HCT116 (cell line): ENCODE results near the gene COQ8B. TPM values are rescaled to one million over a fixed set of nuclear protein-coding genes. Genes with fewer than 3 reads are reported as not detected.

Experiments used
- ATAC-seq: fragments of 200-7000 bp; cut with Tn5 transposase; 2 replicates; pipeline ENCODE4 v1.9.1; 2020; ENCODE audit warnings: mild to moderate bottlenecking, moderate library complexity
- BruUV-seq: library from RNA; stranded (reverse); fragments of 400-500 nt; replicated peaks from 2 replicates; lab custom pipeline; 2021; lab: Mats Ljungman, UMichigan
- CTCF ChIA-PET: fragments of 300-600 bp; sonication (Branson Sonifier 250); formaldehyde crosslinking; loops from one replicate; lab custom pipeline; 2021; ENCODE audit warnings: antibody characterized with exemption; lab: Charles Lee
- POLR2A ChIA-PET: fragments of 300-600, 350-600 bp; sonication (Branson Sonifier 250); formaldehyde crosslinking; loops from one replicate; lab custom pipeline; 2021; ENCODE audit warnings: antibody characterized with exemption; lab: Charles Lee
- RAD21 ChIA-PET, 2 experiments: fragments of 300-600 bp; sonication (Branson Sonifier 250); formaldehyde crosslinking; loops; one replicate each; lab custom pipeline; 2023; ENCODE audit warnings: low total read pairs in 2 of 2; ENCODE audit not compliant: uncharacterized antibody in 2 of 2, unreplicated experiment in 2 of 2, low non-redundant PET in 1 of 2; lab: Charles Lee
- DNase-seq: peaks from one replicate; pipeline ENCODE4 v3.0.0-alpha.2; 2010; ENCODE audit warnings: low read depth, low spot score
- H2AFZ ChIP-seq: fragments of 200-600 bp; shearing (Covaris generic), sonication (generic); 2 replicates; pipeline ENCODE4 v1.6.1; 2017; ENCODE audit warnings: low read depth, mixed run types, mixed read lengths, antibody characterized with exemption, low read length; ENCODE audit not compliant: poor library complexity, severe bottlenecking
- H3K27ac ChIP-seq: 2 replicates; pipeline ENCODE4 v1.5.1; 2012; ENCODE audit warnings: low read depth, low read length
- H3K27me3 ChIP-seq: fragments of 200-600 bp; sonication (generic); 2 replicates; pipeline ENCODE4 v1.6.1; 2016; ENCODE audit warnings: mixed run types, low read length, mixed read lengths; ENCODE audit not compliant: insufficient read depth
- H3K36me3 ChIP-seq, 2 experiments: fragments of 200-500 bp in 1 of 2; fragments of 200-600 bp in 1 of 2; sonication (Bioruptor generic) in 1 of 2; sonication (generic) in 1 of 2; 2 replicates each; pipeline versions ENCODE4 v1.5.1 to v1.6.1; 2014 to 2016; ENCODE audit warnings: low read length in 2 of 2, inconsistent platforms in 1 of 2, mixed read lengths in 1 of 2, mixed run types in 1 of 2; ENCODE audit not compliant: insufficient read depth in 2 of 2, control insufficient read depth in 1 of 2
- H3K4me1 ChIP-seq, 2 experiments: fragments of 200-600 bp in 1 of 2; sonication (generic) in 1 of 2; 2 replicates each; pipeline versions ENCODE4 v1.5.1 to v1.6.1; 2012 to 2017; ENCODE audit warnings: low read length in 2 of 2, inconsistent platforms in 1 of 2, mild to moderate bottlenecking in 1 of 2, mixed read lengths in 1 of 2, mixed run types in 1 of 2, moderate library complexity in 1 of 2; ENCODE audit not compliant: insufficient read depth in 2 of 2, control insufficient read depth in 1 of 2
- H3K4me2 ChIP-seq: fragments of 200-600 bp; sonication (generic); 2 replicates; pipeline ENCODE4 v1.6.1; 2017; ENCODE audit warnings: mixed run types, low read length, mixed read lengths
- H3K4me3 ChIP-seq, 2 experiments: fragments of 200-600 bp in 1 of 2; sonication (generic) in 1 of 2; replicated peaks in 1 of 2; 2 replicates each; pipeline ENCODE4 v1.5.1; 2011 to 2016; ENCODE audit warnings: low read length in 2 of 2, control low read depth in 1 of 2, low read depth in 1 of 2, mild to moderate bottlenecking in 1 of 2, mixed read lengths in 1 of 2, mixed run types in 1 of 2
- H3K79me2 ChIP-seq: fragments of 200-600 bp; sonication (generic); 2 replicates; pipeline ENCODE4 v1.6.1; 2017; ENCODE audit warnings: mild to moderate bottlenecking, mixed run types, low read length, moderate library complexity, mixed read lengths; ENCODE audit not compliant: insufficient read depth
- H3K9ac ChIP-seq: fragments of 200-600 bp; sonication (generic); 2 replicates; pipeline ENCODE4 v1.6.1; 2016; ENCODE audit warnings: low read length, mixed read lengths
- H3K9me2 ChIP-seq: fragments of 200-600 bp; sonication (generic), shearing (Covaris generic); 2 replicates; pipeline ENCODE4 v1.6.1; 2017; ENCODE audit warnings: mixed run types, mild to moderate bottlenecking, moderate library complexity; ENCODE audit not compliant: insufficient read depth
- H3K9me3 ChIP-seq, 2 experiments: fragments of 200-500 bp in 1 of 2; fragments of 200-600 bp in 1 of 2; sonication (Bioruptor generic) in 1 of 2; sonication (generic) in 1 of 2; 2 replicates each; pipeline ENCODE4 v1.6.1; 2014 to 2017; ENCODE audit warnings: low read length in 2 of 2, mixed read lengths in 2 of 2, inconsistent platforms in 1 of 2, low read depth in 1 of 2, mild to moderate bottlenecking in 1 of 2, mixed run types in 1 of 2, moderate library complexity in 1 of 2; ENCODE audit not compliant: control insufficient read depth in 1 of 2, insufficient read depth in 1 of 2
- H4K20me1 ChIP-seq: fragments of 200-600 bp; sonication (generic), shearing (Covaris generic); 2 replicates; pipeline ENCODE4 v1.6.1; 2017; ENCODE audit warnings: mixed run types, mild to moderate bottlenecking, moderate library complexity; ENCODE audit not compliant: insufficient read depth
- ATF3 ChIP-seq: IDR thresholded peaks from 2 replicates; pipeline ENCODE4 v1.6.1; 2012
- CBX3 ChIP-seq: IDR thresholded peaks from 2 replicates; pipeline ENCODE4 v1.6.1; 2012; ENCODE audit warnings: low read depth
- CEBPB ChIP-seq: IDR thresholded peaks from 2 replicates; pipeline ENCODE4 v1.6.1; 2012; ENCODE audit warnings: low read depth
- CTCF ChIP-seq, 3 experiments: fragments of 200-600 bp in 1 of 3; sonication (generic) in 1 of 3; IDR thresholded peaks in 2 of 3; conservative IDR thresholded peaks in 1 of 3; 2 replicates each; pipeline ENCODE4 v1.5.1; 2012 to 2017; ENCODE audit warnings: low read depth in 2 of 3, low read length in 2 of 3, antibody characterized with exemption in 1 of 3, borderline replicate concordance in 1 of 3, control low read depth in 1 of 3, mild to moderate bottlenecking in 1 of 3, mixed read lengths in 1 of 3, mixed run types in 1 of 3, moderate library complexity in 1 of 3; ENCODE audit not compliant: insufficient read depth in 1 of 3
- EGR1 ChIP-seq: IDR thresholded peaks from 2 replicates; pipeline ENCODE4 v1.6.1; 2012; ENCODE audit warnings: low read depth
- ELF1 ChIP-seq: IDR thresholded peaks from 2 replicates; pipeline ENCODE4 v1.6.1; 2012; ENCODE audit warnings: low read depth, borderline replicate concordance
- EZH2 ChIP-seq: fragments of 200-600 bp; sonication (generic); IDR thresholded peaks from 2 replicates; pipeline ENCODE4 v1.6.1; 2017; ENCODE audit warnings: antibody characterized with exemption, mixed run types
- FOSL1 ChIP-seq: IDR thresholded peaks from 2 replicates; pipeline ENCODE4 v1.6.1; 2012; ENCODE audit warnings: low read depth
- JUND ChIP-seq: IDR thresholded peaks from 2 replicates; pipeline ENCODE4 v1.6.1; 2012
- RAD21 ChIP-seq: IDR thresholded peaks from 2 replicates; pipeline ENCODE4 v1.6.1; 2012; ENCODE audit warnings: low read depth, mild to moderate bottlenecking
- REST ChIP-seq: IDR thresholded peaks from 2 replicates; pipeline ENCODE4 v1.6.1; 2012; ENCODE audit warnings: low read depth
- SIN3A ChIP-seq: IDR thresholded peaks from 2 replicates; pipeline ENCODE4 v1.6.1; 2012; ENCODE audit warnings: low read depth
- SRF ChIP-seq: IDR thresholded peaks from 2 replicates; pipeline ENCODE4 v1.6.1; 2012; ENCODE audit warnings: low read depth
- TCF7L2 ChIP-seq: IDR thresholded peaks from 2 replicates; pipeline ENCODE4 v1.7.0; 2011; ENCODE audit warnings: borderline replicate concordance, inconsistent platforms; ENCODE audit not compliant: insufficient read depth, insufficient read length; ENCODE audit errors: extremely low read depth
- YY1 ChIP-seq: IDR thresholded peaks from 2 replicates; pipeline ENCODE4 v1.6.1; 2011; ENCODE audit warnings: low read length, low read depth, moderate library complexity, mild to moderate bottlenecking; ENCODE audit not compliant: insufficient replicate concordance; ENCODE audit errors: extremely low read depth
- ZNF274 ChIP-seq: fragments of 200-500 bp; sonication (Bioruptor generic); IDR thresholded peaks from 2 replicates; pipeline ENCODE4 v1.6.1; 2014; ENCODE audit warnings: mild to moderate bottlenecking, low read depth, low read length, inconsistent platforms
- intact Hi-C: fragments of 100-400 bp; cut with micrococcal nuclease; formaldehyde crosslinking; loops from 2 replicates; pipeline ENCODE4 v1.10.0; 2022
- total RNA-seq: library from RNA; stranded (reverse); gene quantifications from one replicate; pipeline ENCODE4 v1.2.1, GENCODE V29; 2021; ENCODE audit not compliant: unreplicated experiment

Gene COQ8B
- total RNA-seq, 1 experiment from 2014 or later = 47.1 TPM

GRCh38 chr19:40763526-40763925 is 46.8 kb upstream of the COQ8B start:
- no TSS peak for BruUV-seq
- no peaks in the 10 kb centered on the region for H4K20me1 ChIP-seq
- no peaks in the 10 kb centered on the region for H3K4me1 ChIP-seq
- intact Hi-C loops = no loop called here
- H2AFZ ChIP-seq = no peak overlapping the region
- no peak for ATAC-seq
- no peak for DNase-seq
- TF ChIP-seq ATF3 (no peak), SIN3A (no peak), JUND (no peak), REST (no peak), CTCF (IDR thresholded peaks at IDR 0.05 in 2 of 3, conservative IDR thresholded peaks at IDR 0.05 in 1 of 3; ENCODE audit: borderline replicate concordance in 1 of 3, insufficient read depth in 1 of 3, low read depth in 2 of 3, low read length in 2 of 3) (no peak), FOSL1 (no peak), EGR1 (no peak), ELF1 (no peak), ZNF274 (no peak), EZH2 (no peak), TCF7L2 (no peak), RAD21 (no peak), YY1 (no peak), CEBPB (no peak), CBX3 (no peak), SRF (no peak)
- RAD21 ChIA-PET = no interaction called here
- no peak overlapping the region for H3K9ac ChIP-seq
- CTCF ChIA-PET = no interaction called here
- H3K9me2 ChIP-seq = no peaks in the 10 kb centered on the region
- H3K4me2 ChIP-seq = no peak overlapping the region
- H3K4me3 ChIP-seq = no peak overlapping the region
- H3K27ac ChIP-seq = no peak overlapping the region
- peaks cover 56% of the 10 kb centered on the region for H3K79me2 ChIP-seq
- H3K27me3 ChIP-seq = no peaks in the 10 kb centered on the region
- POLR2A ChIA-PET = no interaction called here
- H3K9me3 ChIP-seq = no peaks in the 10 kb centered on the region
- H3K36me3 ChIP-seq = peaks cover 69 to 70% of the 10 kb centered on the region in 2 experiments
